Measurements from ENCODE around the gene ZNF408. TPM values are rescaled to one million over a fixed set of nuclear protein-coding genes. Genes with fewer than 3 reads are reported as not detected.
A peak's percentile ranks its signal among the peaks of the same experiment; 100 is the strongest.

The ZNF408 gene
- total and polyA plus RNA-seq, 2 of the 13 experiments (the other 11 are each of a cell fraction or from before 2014, with no cell fraction given): 11.2 to 12.5 TPM

- TF ChIP-seq ZNF790 (CRISPR knock-in tag; IDR thresholded peaks at IDR 0.05; ENCODE audit: borderline replicate concordance) (no peak), ARNTL (CRISPR knock-in tag; IDR thresholded peaks at IDR 0.05) (peak; percentile 68), ZBTB40 (IDR thresholded peaks at IDR 0.05) (no peak), ZBTB40 (CRISPR knock-in tag; IDR thresholded peaks at IDR 0.05) (peak; percentile 32; the same call in 1 of the 2 replicates), HNRNPL (IDR thresholded peaks at IDR 0.05; ENCODE audit: low read depth, low read length) (no peak), GTF3A (CRISPR knock-in tag; conservative IDR thresholded peaks at IDR 0.05) (no peak), ZNF275 (CRISPR knock-in tag; IDR thresholded peaks at IDR 0.05; ENCODE audit: borderline replicate concordance) (no peak), ZBTB26 (CRISPR knock-in tag; IDR thresholded peaks at IDR 0.05; ENCODE audit: borderline replicate concordance) (peak; percentile 67; the same call in 1 of the 2 replicates), RNF219 (CRISPR knock-in tag; IDR thresholded peaks at IDR 0.05) (no peak), ZNF296 (CRISPR knock-in tag; conservative IDR thresholded peaks at IDR 0.05) (peak; percentile 84; the same call in 1 of the 2 replicates)
Measured at GRCh38 chr11:46719048-46719542, 18.3 kb downstream of the ZNF408 start, which contains the start of gene F2 (continued).
